HepG2 (cell line): ENCODE results near the gene ZNF414. TPM values are rescaled to one million over a fixed set of nuclear protein-coding genes. Genes with fewer than 3 reads are reported as not detected.
A peak's percentile ranks its signal among the peaks of the same experiment; 100 is the strongest.

ENCODE experiments used
- ATAC-seq: fragments of 200-7000 bp; cut with Tn5 transposase; 3 replicates; pipeline ENCODE4 v1.9.1; 2020; ENCODE audit warnings: mild to moderate bottlenecking, moderate library complexity
- BruUV-seq: library from RNA; stranded (reverse); fragments of 400-500 nt; replicated peaks from 2 replicates; lab custom pipeline; 2021; lab: Mats Ljungman, UMichigan
- CTCF ChIA-PET: fragments of 300-600 bp; formaldehyde crosslinking; extraction: SDS; loops from one replicate; lab custom pipeline; 2021; ENCODE audit warnings: low total read pairs, inconsistent platforms, low intra/inter-chr PET ratio; lab: Yijun Ruan, JAX
- POLR2A ChIA-PET: fragments of 350-600 bp; sonication (Branson Sonifier 250); formaldehyde crosslinking; loops from one replicate; lab custom pipeline; 2020; ENCODE audit warnings: antibody characterized with exemption, inconsistent platforms; lab: Yijun Ruan, JAX
- DNase-seq: peaks from one replicate; pipeline ENCODE4 v3.0.0-alpha.2; 2015; ENCODE audit warnings: low spot score
- FAIRE-seq: peaks from 3 replicates; lab custom pipeline; 2011; peaks lifted over from hg19 to GRCh38; lab: Jason Lieb, UNC
- H2AFZ ChIP-seq: one replicate; pipeline ENCODE4 v1.6.1; 2011; ENCODE audit warnings: low read length, inconsistent platforms
- H3K27ac ChIP-seq: fragments of 300-600 bp; 3 replicates; pipeline ENCODE4 v1.8.0; 2011; ENCODE audit warnings: mixed run types, mild to moderate bottlenecking, mixed read lengths, low read length, inconsistent platforms; ENCODE audit not compliant: insufficient read depth; ENCODE audit errors: extremely low read length
- H3K27me3 ChIP-seq, 2 experiments: fragments of 200-600 bp in 1 of 2; 2 replicates in 1 of 2; 3 replicates in 1 of 2; pipeline versions ENCODE4 v1.6.0 to v1.8.0; 2011; ENCODE audit warnings: low read length in 2 of 2, mild to moderate bottlenecking in 2 of 2, moderate library complexity in 2 of 2, inconsistent platforms in 1 of 2; ENCODE audit not compliant: insufficient read depth in 2 of 2, control insufficient read depth in 1 of 2
- H3K36me3 ChIP-seq, 2 experiments: fragments of 200-600 bp in 1 of 2; replicated peaks in 1 of 2; 2 replicates in 1 of 2; 3 replicates in 1 of 2; pipeline versions ENCODE4 v1.5.1 to v1.8.0; 2011; ENCODE audit warnings: low read length in 2 of 2, inconsistent platforms in 1 of 2; ENCODE audit not compliant: insufficient read depth in 2 of 2, control insufficient read depth in 1 of 2
- H3K4me1 ChIP-seq: 2 replicates; pipeline ENCODE4 v1.5.1; 2012; ENCODE audit warnings: low read length, inconsistent platforms; ENCODE audit not compliant: insufficient read depth
- H3K4me2 ChIP-seq: 2 replicates; pipeline ENCODE4 v1.6.0; 2011; ENCODE audit warnings: low read depth, low read length, inconsistent platforms
- H3K4me3 ChIP-seq, 3 experiments: fragments of 200-600 bp in 1 of 3; sonication (generic), shearing (Covaris generic) in 1 of 3; replicated peaks in 1 of 3; 2 replicates each; pipeline ENCODE4 v1.5.1; 2011 to 2016; ENCODE audit warnings: low read length in 3 of 3, inconsistent platforms in 2 of 3, low read depth in 2 of 3, mild to moderate bottlenecking in 2 of 3, control low read depth in 1 of 3, mixed read lengths in 1 of 3; ENCODE audit not compliant: insufficient read depth in 1 of 3
- H3K79me2 ChIP-seq: one replicate; pipeline ENCODE4 v1.6.1; 2011; ENCODE audit warnings: low read length, inconsistent platforms; ENCODE audit not compliant: insufficient read depth
- H3K9ac ChIP-seq: 2 replicates; pipeline ENCODE4 v1.6.0; 2011; ENCODE audit warnings: mild to moderate bottlenecking, low read depth, low read length, inconsistent platforms; ENCODE audit not compliant: insufficient read depth
- H3K9me3 ChIP-seq: 2 replicates; pipeline ENCODE4 v1.5.1; 2012; ENCODE audit warnings: mild to moderate bottlenecking, low read length
- H4K20me1 ChIP-seq: 2 replicates; pipeline ENCODE4 v1.6.0; 2011; ENCODE audit warnings: inconsistent platforms, mild to moderate bottlenecking, low read length, moderate library complexity; ENCODE audit not compliant: insufficient read depth
- CC2D1A ChIP-seq: sonication (generic); formaldehyde crosslinking; IDR thresholded peaks from 2 replicates; pipeline ENCODE4 v1.8.1; 2023; ENCODE audit warnings: mild to moderate bottlenecking, missing genetic modification reagents
- ELF4 ChIP-seq: sonication (generic); formaldehyde crosslinking; IDR thresholded peaks from 2 replicates; pipeline ENCODE4 v1.5.0; 2020; ENCODE audit warnings: missing genetic modification reagents, mild to moderate bottlenecking, moderate library complexity, borderline replicate concordance
- FOXA1 ChIP-seq, 2 experiments: fragments of 450-650 bp in 1 of 2; sonication (generic) in 1 of 2; formaldehyde crosslinking in 1 of 2; IDR thresholded peaks; 2 replicates each; pipeline versions ENCODE4 v1.4.0 to v1.6.1; 2016 to 2020; ENCODE audit warnings: missing genetic modification reagents in 1 of 2
- HMG20B ChIP-seq: conservative IDR thresholded peaks from 2 replicates; pipeline ENCODE4 v1.6.1; 2016; ENCODE audit warnings: missing genetic modification reagents, missing compliant biosample characterization
- HNRNPK ChIP-seq: fragments of 200-400 bp; formaldehyde crosslinking; IDR thresholded peaks from 2 replicates; pipeline ENCODE4 v1.6.1; 2018; ENCODE audit warnings: low read length, low read depth, moderate library complexity, mild to moderate bottlenecking; ENCODE audit not compliant: poor library complexity, severe bottlenecking
- IKZF1 ChIP-seq: fragments of 450-650 bp; IDR thresholded peaks from 2 replicates; pipeline ENCODE4 v1.7.1; 2016
- JDP2 ChIP-seq: sonication (generic); formaldehyde crosslinking; IDR thresholded peaks from 2 replicates; pipeline ENCODE4 v1.8.1; 2022; ENCODE audit warnings: missing genetic modification reagents, borderline replicate concordance
- KLF6 ChIP-seq: IDR thresholded peaks from 2 replicates; pipeline ENCODE4 v1.8.0; 2016; ENCODE audit warnings: missing biosample characterization, missing genetic modification reagents
- MED13 ChIP-seq: sonication (generic); formaldehyde crosslinking; IDR thresholded peaks from 2 replicates; pipeline ENCODE4 v1.5.0; 2020; ENCODE audit warnings: missing genetic modification reagents
- MED8 ChIP-seq: sonication (generic); formaldehyde crosslinking; IDR thresholded peaks from 2 replicates; pipeline ENCODE4 v1.8.1; 2023; ENCODE audit warnings: mild to moderate bottlenecking, missing genetic modification reagents; ENCODE audit not compliant: insufficient replicate concordance
- MTA3 ChIP-seq: sonication (generic); formaldehyde crosslinking; IDR thresholded peaks from 2 replicates; pipeline ENCODE4 v1.4.0; 2020; ENCODE audit warnings: missing genetic modification reagents
- SIN3A ChIP-seq: IDR thresholded peaks from 2 replicates; pipeline ENCODE4 v1.6.1; 2011; ENCODE audit warnings: low read depth, mild to moderate bottlenecking, control low read depth, low read length, borderline replicate concordance
- SMARCC2 ChIP-seq: fragments of 450-650 bp; IDR thresholded peaks from 2 replicates; pipeline ENCODE4 v1.6.1; 2017; ENCODE audit warnings: antibody characterized with exemption, mild to moderate bottlenecking
- U2AF1 ChIP-seq: fragments of 200-400 bp; formaldehyde crosslinking; optimal IDR thresholded peaks from 2 replicates; pipeline ENCODE3; 2017; ENCODE audit warnings: mild to moderate bottlenecking, low read depth, low read length
- ZBTB42 ChIP-seq: sonication (generic); formaldehyde crosslinking; IDR thresholded peaks from 2 replicates; pipeline ENCODE4 v1.5.0; 2020; ENCODE audit warnings: mild to moderate bottlenecking, missing genetic modification reagents
- ZNF337 ChIP-seq: sonication (generic); formaldehyde crosslinking; IDR thresholded peaks from 2 replicates; pipeline ENCODE4 v1.5.1; 2020; ENCODE audit warnings: missing genetic modification reagents, low read depth, mild to moderate bottlenecking, borderline replicate concordance
- ZNF616 ChIP-seq: sonication (generic); formaldehyde crosslinking; IDR thresholded peaks from 2 replicates; pipeline ENCODE4 v1.5.0; 2020; ENCODE audit warnings: low read depth, mild to moderate bottlenecking, missing genetic modification reagents
- ZSCAN31 ChIP-seq: sonication (generic); formaldehyde crosslinking; IDR thresholded peaks from 2 replicates; pipeline ENCODE4 v1.5.0; 2020; ENCODE audit warnings: low read depth, mild to moderate bottlenecking, missing genetic modification reagents
- WGBS: methylation state at CpG from one replicate; pipeline ENCODE4 v1.1.6; 2017; ENCODE audit warnings: low lambda C conversion rate; 5-methylcytosine and 5-hydroxymethylcytosine counted together
- in situ Hi-C: cut with HindIII; loops from 2 replicates; pipeline ENCODE4 v1.10.0; 2017; ENCODE audit warnings: low pct_unique_long_range_greater_than_20kb; ENCODE audit not compliant: extremely low pct_ligation_motif_present
- intact Hi-C: fragments of 100-400 bp; cut with micrococcal nuclease; formaldehyde crosslinking; loops from one replicate; pipeline ENCODE4 v1.10.0; 2022; ENCODE audit not compliant: unreplicated experiment
- polyA plus RNA-seq, 8 experiments: library from polyadenylated mRNA; depleted of rRNA in 3 of 8; stranded (reverse) in 7 of 8; unstranded in 1 of 8; fragments of >200 nt; fragmentation: Illumina TruSeq in 4 of 8; extraction: Trizol in 4 of 8; gene quantifications; 2 replicates each; pipeline versions ENCODE4 v1.2.1 to v1.2.3, GENCODE V29; 2011 to 2016; ENCODE audit warnings: low read depth in 4 of 8, missing spikeins in 1 of 8, mixed read lengths in 1 of 8; ENCODE audit not compliant: insufficient read depth in 1 of 8
- total RNA-seq, 5 experiments: library from RNA; depleted of rRNA; stranded (reverse); fragments of >200 nt; fragmentation: Illumina TruSeq; extraction: Trizol; gene quantifications; 2 replicates each; pipeline ENCODE4 v1.2.3, GENCODE V29; 2016; ENCODE audit warnings: low read depth in 1 of 5
- TF ChIP-seq, protein P1 (sequence below): sonication (generic); formaldehyde crosslinking; IDR thresholded peaks from 2 replicates; pipeline ENCODE4 v1.4.0; 2020; ENCODE audit warnings: missing genetic modification reagents
- TF ChIP-seq, protein P2 (sequence below): sonication (generic); formaldehyde crosslinking; IDR thresholded peaks from 2 replicates; pipeline ENCODE4 v1.5.0; 2020; ENCODE audit warnings: mild to moderate bottlenecking, low read depth, missing genetic modification reagents, borderline replicate concordance
- TF ChIP-seq, protein P3 (sequence below): sonication (generic); formaldehyde crosslinking; IDR thresholded peaks from 2 replicates; pipeline ENCODE4 v1.8.0; 2022; ENCODE audit warnings: mild to moderate bottlenecking, missing genetic modification reagents, moderate library complexity
- TF ChIP-seq, protein P4 (sequence below): sonication (generic); formaldehyde crosslinking; IDR thresholded peaks from 2 replicates; pipeline ENCODE4 v1.4.0; 2020; ENCODE audit warnings: missing genetic modification reagents, borderline replicate concordance

The ZNF414 gene
- total and polyA plus RNA-seq, 2 of the 13 experiments (the other 11 are each of a cell fraction or from before 2014, with no cell fraction given): 2.5 to 4.0 TPM

DNA sequence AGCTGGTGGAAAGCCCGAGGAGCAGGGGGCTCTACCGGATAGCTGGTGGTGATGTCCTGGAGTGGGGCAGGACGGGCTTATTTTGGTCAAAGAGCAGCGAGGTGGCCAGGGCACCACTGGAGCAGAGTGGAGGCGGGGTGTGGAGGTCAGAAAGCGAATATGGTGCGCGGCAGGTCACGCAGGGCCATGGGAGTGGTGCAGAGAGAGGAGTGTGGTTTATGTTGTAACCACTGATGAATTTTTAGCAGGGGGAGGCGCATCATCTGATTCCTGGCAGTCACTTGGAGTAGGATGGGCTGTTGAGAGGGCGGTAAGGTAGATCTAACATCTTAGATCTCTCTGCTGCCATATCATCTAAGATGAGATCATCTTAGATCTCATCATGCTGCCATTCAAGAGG, 1.4 kb upstream of the ZNF414 start:
- Histone ChIP-seq H3K4me1 (peaks cover 42% of the 10 kb centered on the region), H3K79me2 (no peaks in the 10 kb centered on the region), H3K9ac (0 out of 2 replicates have a peak overlapping the region, but pooled peaks have one; percentile 25), H2AFZ (no peak overlapping the region), H3K27ac (no peak overlapping the region), H3K4me2 (peak overlapping the region; percentile 99), H3K9me3 (no peaks in the 10 kb centered on the region), H4K20me1 (no peaks in the 10 kb centered on the region), H3K36me3 (no peaks in the 10 kb centered on the region), H3K4me3 (peak overlapping the region in 1 of 3 experiments; percentile 39; a peak in 1 of 6 replicates), H3K27me3 (0 out of 5 replicates have a peak, but pooled peaks cover 0 to 2% of the 10 kb centered on the region in 2 experiments)
- POLR2A ChIA-PET: interaction anchor here (4.0 kb wide), 1 partner anchor 8 kb away, joined by 125 read pairs; no protein-coding TSS in a partner anchor
- 41% methylated on average over 11 of the region's 11 CpGs for WGBS
- in situ Hi-C loops (no loop called here), intact Hi-C loops (no loop called here)
- ATAC-seq: no peak
- DNase-seq: no peak
- CTCF ChIA-PET: no interaction called here
- BruUV-seq: no TSS peak
- FAIRE-seq: no peak
- TF ChIP-seq SMARCC2 (no peak), HNRNPK (no peak), IKZF1 (no peak), MED13 (CRISPR knock-in tag) (no peak), ZBTB42 (CRISPR knock-in tag) (no peak), JDP2 (no peak), MED8 (peak; percentile 12), KLF6 (no peak), U2AF1 (no peak), SIN3A (no peak), ZSCAN31 (CRISPR knock-in tag) (no peak), ZNF337 (CRISPR knock-in tag) (no peak), ELF4 (CRISPR knock-in tag) (no peak), ZNF616 (CRISPR knock-in tag) (no peak), FOXA1 (IDR thresholded peaks at IDR 0.05) (no peak), FOXA1 (CRISPR knock-in tag; IDR thresholded peaks at IDR 0.05) (no peak), CC2D1A (no peak), HMG20B (no peak), MTA3 (CRISPR knock-in tag) (no peak)
- TF ChIP-seq, protein P1, sequence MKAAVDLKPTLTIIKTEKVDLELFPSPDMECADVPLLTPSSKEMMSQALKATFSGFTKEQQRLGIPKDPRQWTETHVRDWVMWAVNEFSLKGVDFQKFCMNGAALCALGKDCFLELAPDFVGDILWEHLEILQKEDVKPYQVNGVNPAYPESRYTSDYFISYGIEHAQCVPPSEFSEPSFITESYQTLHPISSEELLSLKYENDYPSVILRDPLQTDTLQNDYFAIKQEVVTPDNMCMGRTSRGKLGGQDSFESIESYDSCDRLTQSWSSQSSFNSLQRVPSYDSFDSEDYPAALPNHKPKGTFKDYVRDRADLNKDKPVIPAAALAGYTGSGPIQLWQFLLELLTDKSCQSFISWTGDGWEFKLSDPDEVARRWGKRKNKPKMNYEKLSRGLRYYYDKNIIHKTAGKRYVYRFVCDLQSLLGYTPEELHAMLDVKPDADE (CRISPR knock-in tag): no peak
- TF ChIP-seq, protein P2, sequence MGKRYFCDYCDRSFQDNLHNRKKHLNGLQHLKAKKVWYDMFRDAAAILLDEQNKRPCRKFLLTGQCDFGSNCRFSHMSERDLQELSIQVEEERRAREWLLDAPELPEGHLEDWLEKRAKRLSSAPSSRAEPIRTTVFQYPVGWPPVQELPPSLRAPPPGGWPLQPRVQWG: no peak
- TF ChIP-seq, protein P3, sequence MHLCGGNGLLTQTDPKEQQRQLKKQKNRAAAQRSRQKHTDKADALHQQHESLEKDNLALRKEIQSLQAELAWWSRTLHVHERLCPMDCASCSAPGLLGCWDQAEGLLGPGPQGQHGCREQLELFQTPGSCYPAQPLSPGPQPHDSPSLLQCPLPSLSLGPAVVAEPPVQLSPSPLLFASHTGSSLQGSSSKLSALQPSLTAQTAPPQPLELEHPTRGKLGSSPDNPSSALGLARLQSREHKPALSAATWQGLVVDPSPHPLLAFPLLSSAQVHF (CRISPR knock-in tag): no peak
- TF ChIP-seq, protein P4, sequence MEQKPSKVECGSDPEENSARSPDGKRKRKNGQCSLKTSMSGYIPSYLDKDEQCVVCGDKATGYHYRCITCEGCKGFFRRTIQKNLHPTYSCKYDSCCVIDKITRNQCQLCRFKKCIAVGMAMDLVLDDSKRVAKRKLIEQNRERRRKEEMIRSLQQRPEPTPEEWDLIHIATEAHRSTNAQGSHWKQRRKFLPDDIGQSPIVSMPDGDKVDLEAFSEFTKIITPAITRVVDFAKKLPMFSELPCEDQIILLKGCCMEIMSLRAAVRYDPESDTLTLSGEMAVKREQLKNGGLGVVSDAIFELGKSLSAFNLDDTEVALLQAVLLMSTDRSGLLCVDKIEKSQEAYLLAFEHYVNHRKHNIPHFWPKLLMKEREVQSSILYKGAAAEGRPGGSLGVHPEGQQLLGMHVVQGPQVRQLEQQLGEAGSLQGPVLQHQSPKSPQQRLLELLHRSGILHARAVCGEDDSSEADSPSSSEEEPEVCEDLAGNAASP (CRISPR knock-in tag): peak; percentile 21; the same call in 1 of the 2 replicates
